ENCODE data around the gene TMEM61. TPM values are rescaled to one million over a fixed set of nuclear protein-coding genes. Genes with fewer than 3 reads are reported as not detected.

The TMEM61 gene
- total and polyA plus RNA-seq, 2 of the 8 experiments (the other 6 are each of a cell fraction or from before 2014, with no cell fraction given), result 0.54 to 1.4 TPM

- H2AFZ ChIP-seq (ENCODE audit: low read length), result no peak overlapping the region
- H3K23ac ChIP-seq (ENCODE audit: insufficient read length), result no peak overlapping the region
- H3K14ac ChIP-seq (ENCODE audit: insufficient read length), result no peak overlapping the region
- DNase-seq (ENCODE audit: low read depth in 1 of 2, low spot score in 2 of 2), result no peak
- no peak overlapping the region for H2BK12ac ChIP-seq (ENCODE audit: low read depth, low read length)
- 80% methylated on average over 6 of the region's 6 CpGs; no CpG with 5 or more reads in 1 of the 2 experiments for WGBS, 2 experiments (ENCODE audit: extremely low coverage in 1 of 2, insufficient coverage in 1 of 2, insufficient read length in 1 of 2, insufficient replicate concordance in 2 of 2, low coverage in 1 of 2, low lambda C conversion rate in 2 of 2, missing lambda C conversion rate in 1 of 2)
- H2BK15ac ChIP-seq (ENCODE audit: low read length), result no peak overlapping the region
- no peak overlapping the region for H3K9ac ChIP-seq (replicated peaks in 1 of 4; ENCODE audit: extremely low read depth in 1 of 4, low read depth in 3 of 4, low read length in 3 of 4)
- no peak overlapping the region for H3K27ac ChIP-seq (ENCODE audit: low read depth, low read length)
- no peak overlapping the region for H3K18ac ChIP-seq (ENCODE audit: extremely low read depth, low read length)
- no peak overlapping the region for H3K56ac ChIP-seq (replicated peaks; ENCODE audit: insufficient read length, low read depth, low read length)
- no peak overlapping the region for H2AK5ac ChIP-seq (ENCODE audit: low read depth, low read length)
- H4K5ac ChIP-seq (ENCODE audit: insufficient read length, low read depth, low read length), result no peak overlapping the region
- peaks cover 11% of the 10 kb centered on the region; the same call in 1 of the 2 replicates for H3K23me2 ChIP-seq (ENCODE audit: low read depth, low read length)
- peaks cover 0 to 4% of the 10 kb centered on the region in 2 experiments for H4K20me1 ChIP-seq (replicated peaks in 1 of 2; ENCODE audit: control insufficient read depth in 1 of 2, insufficient read depth in 2 of 2, low read length in 2 of 2)
- H3K27me3 ChIP-seq (replicated peaks in 1 of 4; ENCODE audit: control insufficient read depth in 3 of 4, extremely low read depth in 1 of 4, insufficient read depth in 3 of 4, low read length in 3 of 4), result peaks cover 4 to 55% (median 43%) of the 10 kb centered on the region in 4 experiments
- H2BK5ac ChIP-seq (ENCODE audit: low read depth, low read length), result no peak overlapping the region
- no peak overlapping the region for H2BK120ac ChIP-seq (replicated peaks; ENCODE audit: low read depth, low read length)
- H3K79me1 ChIP-seq (ENCODE audit: low read depth, low read length), result no peaks in the 10 kb centered on the region
- H3K9me3 ChIP-seq (ENCODE audit: insufficient read depth in 2 of 2, low read depth in 1 of 2, low read length in 1 of 2), result no peaks in the 10 kb centered on the region
- H4K91ac ChIP-seq (replicated peaks; ENCODE audit: insufficient read length, low read length), result no peak overlapping the region
- POLR2A ChIA-PET (ENCODE audit: partially characterized antibody), result interaction anchor here (0.7 to 2.7 kb wide), 3 partner anchors 48 to 53 kb away, joined by 3 to 13 read pairs (median 3); no protein-coding TSS in a partner anchor
- no peak overlapping the region for H2BK20ac ChIP-seq (ENCODE audit: low read length)
- TF ChIP-seq HDAC2 (IDR thresholded peaks at IDR 0.05; ENCODE audit: borderline replicate concordance in 1 of 2, low read depth in 2 of 2, low read length in 2 of 2) (no peak), KDM1A (IDR thresholded peaks at IDR 0.05; ENCODE audit: borderline replicate concordance, low read length) (peak; percentile 58; the same call in 1 of the 2 replicates)
- H3K4me3 ChIP-seq (ENCODE audit: extremely low read depth in 1 of 4, insufficient read depth in 2 of 4, low read depth in 3 of 4, low read length in 4 of 4), result no peak overlapping the region
- no peak for FAIRE-seq
- H4K8ac ChIP-seq (ENCODE audit: extremely low read depth, insufficient read depth, low read length), result no peak overlapping the region
- peaks cover 16 to 30% (median 23%) of the 10 kb centered on the region in 4 experiments for H3K4me1 ChIP-seq (replicated peaks in 1 of 4; ENCODE audit: control insufficient read depth in 3 of 4, insufficient read depth in 4 of 4, low read length in 3 of 4)
- no peaks in the 10 kb centered on the region for H3K36me3 ChIP-seq (ENCODE audit: control insufficient read depth in 2 of 4, insufficient read depth in 4 of 4, low read length in 3 of 4)
- H3K4me2 ChIP-seq (ENCODE audit: insufficient read depth in 1 of 2, low read depth in 2 of 2, low read length in 2 of 2), result peak overlapping the region; percentile 55 to 80; a peak in 2 of 4 replicates
- CTCF ChIA-PET (ENCODE audit: partially characterized antibody), result interaction anchor here (0.7 to 11.0 kb wide), 12 partner anchors 12 to 115 kb away, joined by 3 to 511 read pairs (median 4); no protein-coding TSS in a partner anchor
- H3K79me2 ChIP-seq (ENCODE audit: control insufficient read depth in 1 of 2, insufficient read depth in 2 of 2, low read length in 2 of 2), result no peaks in the 10 kb centered on the region; a peak in 1 of 4 replicates
- H3K4ac ChIP-seq (replicated peaks; ENCODE audit: insufficient read length, low read depth, low read length), result no peak overlapping the region
Measured at GRCh38 chr1:54998100-54998499, 17.7 kb downstream of the TMEM61 start.

All from H1 (cell line).